HG03039 (cell line): Measurements from ENCODE around the gene GFOD2.
"Not testable (repeated sequence)": the region's sequence is repeated elsewhere in the genome, so short reads cannot be mapped to it uniquely, and the experiment has no call there.

Experiments used
- ATAC-seq: cut with Tn5 transposase; IDR thresholded peaks from one replicate; pipeline ENCODE4 v1.9.1; 2021; ENCODE audit warnings: mild to moderate bottlenecking, moderate library complexity; ENCODE audit not compliant: unreplicated experiment

Gene GFOD2

GRCh38 chr16:67707210-67707609, 11.9 kb downstream of the GFOD2 start:
- ATAC-seq, result no peak

- ATAC-seq, result no peak
Measured at GRCh38 chr16:67704110-67704509, 15.0 kb downstream of the GFOD2 start.

- no peak for ATAC-seq
Measured at GRCh38 chr16:67703626-67704025, 15.5 kb downstream of the GFOD2 start.

GRCh38 chr16:67702130-67702529, 17.0 kb downstream of the GFOD2 start:
- ATAC-seq, result no peak

- ATAC-seq, result no peak
Measured at GRCh38 chr16:67701420-67701819, 17.7 kb downstream of the GFOD2 start.

GRCh38 chr16:67699265-67699664, 19.9 kb downstream of the GFOD2 start:
- no peak for ATAC-seq

- ATAC-seq, result no peak
Measured at GRCh38 chr16:67697422-67698185, 21.5 kb downstream of the GFOD2 start.

- no peak for ATAC-seq
Measured at GRCh38 chr16:67694611-67695010, 24.5 kb downstream of the GFOD2 start.

- not testable (repeated sequence) for ATAC-seq
Measured at GRCh38 chr16:67693517-67694285, 25.4 kb downstream of the GFOD2 start.

- no peak for ATAC-seq
Measured at GRCh38 chr16:67685388-67686112, 33.6 kb downstream of the GFOD2 start.

GRCh38 chr16:67683767-67684166, 35.3 kb downstream of the GFOD2 start:
- ATAC-seq, result no peak

- ATAC-seq, result no peak
Measured at GRCh38 chr16:67679935-67680897, 38.9 kb downstream of the GFOD2 start.

- ATAC-seq, result no peak
Measured at GRCh38 chr16:67678354-67679023, 40.6 kb downstream of the GFOD2 start.

- ATAC-seq, result no peak
Measured at GRCh38 chr16:67677712-67678111, 41.4 kb downstream of the GFOD2 start.

GRCh38 chr16:67676939-67677338, 42.2 kb downstream of the GFOD2 start:
- no peak for ATAC-seq

- ATAC-seq, result no peak
Measured at GRCh38 chr16:67676516-67676915, 42.6 kb downstream of the GFOD2 start.

- ATAC-seq, result no peak
Measured at GRCh38 chr16:67675999-67676398, 43.1 kb downstream of the GFOD2 start.

- ATAC-seq, result no peak
Measured at GRCh38 chr16:67675579-67675935, 43.6 kb downstream of the GFOD2 start.

- ATAC-seq, result no peak
Measured at GRCh38 chr16:67674851-67675578, 44.1 kb downstream of the GFOD2 start.
